Neutrophil (primary cell): ENCODE data around the gene SIX6.

Experiments
- H3K27ac ChIP-seq: fragments of 200-600 bp; sonication (generic); 2 replicates; pipeline ENCODE4 v1.5.1; 2016; ENCODE audit warnings: mild to moderate bottlenecking, moderate library complexity
- H3K27me3 ChIP-seq: fragments of 200-600 bp; sonication (generic); 2 replicates; pipeline ENCODE4 v1.6.0; 2016; ENCODE audit warnings: mild to moderate bottlenecking
- H3K36me3 ChIP-seq: fragments of 200-600 bp; sonication (generic); 2 replicates; pipeline ENCODE4 v1.5.1; 2017
- H3K4me1 ChIP-seq, 2 experiments: fragments of 200-600 bp in 1 of 2; sonication (generic) in 1 of 2; 1 replicate in 1 of 2; 2 replicates in 1 of 2; pipeline versions ENCODE4 v1.5.1 to v1.6.1; 2013 to 2016; ENCODE audit warnings: low read depth in 1 of 2, low read length in 1 of 2, mild to moderate bottlenecking in 1 of 2, moderate library complexity in 1 of 2; ENCODE audit not compliant: control insufficient read depth in 1 of 2, insufficient read depth in 1 of 2
- H3K4me3 ChIP-seq, 2 experiments: fragments of 200-600 bp in 1 of 2; sonication (generic) in 1 of 2; 1 replicate in 1 of 2; 2 replicates in 1 of 2; pipeline ENCODE4 v1.5.1; 2013 to 2016; ENCODE audit warnings: low read depth in 1 of 2, low read length in 1 of 2, mild to moderate bottlenecking in 1 of 2, moderate library complexity in 1 of 2
- H3K9me3 ChIP-seq: fragments of 200-600 bp; sonication (generic); 2 replicates; pipeline ENCODE4 v1.5.1; 2016
- TF ChIP-seq, protein P1 (sequence below): fragments of 200-600 bp; sonication (generic); IDR thresholded peaks from 2 replicates; pipeline ENCODE4 v1.5.1; 2016; ENCODE audit warnings: antibody characterized with exemption

Gene SIX6

DNA sequence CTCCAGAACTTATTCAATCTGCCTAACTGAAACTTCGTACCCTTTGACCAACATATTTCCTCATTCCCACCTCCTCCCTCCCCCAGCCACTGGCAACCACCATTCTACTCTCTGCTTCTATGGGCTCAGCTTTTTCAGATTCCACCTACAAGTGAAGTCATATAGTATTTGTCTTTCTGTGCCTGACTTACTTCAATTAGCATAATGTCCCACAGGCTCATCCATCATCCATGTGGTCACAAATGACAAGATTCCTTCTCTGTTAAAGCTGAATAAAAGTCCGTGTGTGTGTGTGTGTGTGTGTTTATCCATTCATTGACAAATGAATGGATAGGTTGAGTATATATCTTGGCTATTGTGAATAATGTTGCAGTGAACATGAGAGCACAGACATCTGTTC is 21.7 kb upstream of the SIX6 start:
- no peaks in the 10 kb centered on the region for H3K9me3 ChIP-seq
- H3K27ac ChIP-seq, result no peak overlapping the region
- TF ChIP-seq, protein P1, sequence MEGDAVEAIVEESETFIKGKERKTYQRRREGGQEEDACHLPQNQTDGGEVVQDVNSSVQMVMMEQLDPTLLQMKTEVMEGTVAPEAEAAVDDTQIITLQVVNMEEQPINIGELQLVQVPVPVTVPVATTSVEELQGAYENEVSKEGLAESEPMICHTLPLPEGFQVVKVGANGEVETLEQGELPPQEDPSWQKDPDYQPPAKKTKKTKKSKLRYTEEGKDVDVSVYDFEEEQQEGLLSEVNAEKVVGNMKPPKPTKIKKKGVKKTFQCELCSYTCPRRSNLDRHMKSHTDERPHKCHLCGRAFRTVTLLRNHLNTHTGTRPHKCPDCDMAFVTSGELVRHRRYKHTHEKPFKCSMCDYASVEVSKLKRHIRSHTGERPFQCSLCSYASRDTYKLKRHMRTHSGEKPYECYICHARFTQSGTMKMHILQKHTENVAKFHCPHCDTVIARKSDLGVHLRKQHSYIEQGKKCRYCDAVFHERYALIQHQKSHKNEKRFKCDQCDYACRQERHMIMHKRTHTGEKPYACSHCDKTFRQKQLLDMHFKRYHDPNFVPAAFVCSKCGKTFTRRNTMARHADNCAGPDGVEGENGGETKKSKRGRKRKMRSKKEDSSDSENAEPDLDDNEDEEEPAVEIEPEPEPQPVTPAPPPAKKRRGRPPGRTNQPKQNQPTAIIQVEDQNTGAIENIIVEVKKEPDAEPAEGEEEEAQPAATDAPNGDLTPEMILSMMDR, result no peak
- H3K36me3 ChIP-seq, result no peaks in the 10 kb centered on the region
- no peak overlapping the region for H3K4me3 ChIP-seq
- H3K4me1 ChIP-seq, result no peaks in the 10 kb centered on the region
- peaks cover 87% of the 10 kb centered on the region for H3K27me3 ChIP-seq

DNA sequence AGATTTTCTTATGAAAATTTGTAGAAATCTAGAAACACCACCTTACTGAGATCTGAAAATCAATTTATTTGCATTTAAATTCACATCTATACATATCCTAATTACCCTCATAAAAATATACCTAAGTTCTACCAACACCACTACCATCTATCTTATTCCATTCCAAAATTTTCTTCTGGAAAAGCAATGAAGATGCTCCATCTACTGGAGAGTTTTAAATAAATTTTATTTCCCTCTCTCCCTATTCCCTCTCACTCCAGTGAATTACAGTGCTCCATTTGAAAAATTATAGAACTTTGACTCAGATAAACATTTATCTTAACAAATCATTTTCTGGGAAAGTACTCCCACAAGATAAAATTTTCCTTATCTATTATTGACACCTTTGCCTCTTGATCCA is 20.8 kb upstream of the SIX6 start:
- Histone ChIP-seq H3K4me3 (no peak overlapping the region), H3K27ac (no peak overlapping the region), H3K27me3 (peaks cover 77% of the 10 kb centered on the region)

DNA sequence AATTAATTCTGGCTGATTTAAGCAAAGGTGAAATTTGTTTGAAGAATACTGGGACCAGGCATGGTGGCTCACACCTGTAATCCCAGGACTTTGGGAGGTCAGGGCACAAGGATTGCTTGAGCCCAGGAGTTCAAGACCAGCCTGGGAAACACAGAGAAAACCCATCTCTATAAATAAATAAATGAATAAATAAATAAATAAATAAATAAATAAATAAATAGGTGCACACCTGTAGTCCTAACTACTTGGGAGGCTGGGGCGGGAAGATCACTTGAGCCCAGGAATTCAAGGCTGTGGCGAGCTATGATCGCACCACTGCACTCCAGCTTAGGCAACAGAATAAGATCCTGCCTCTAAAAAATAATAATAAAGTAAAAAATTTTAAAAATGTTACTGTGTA is 18.7 kb upstream of the SIX6 start:
- Histone ChIP-seq H3K27ac (no peak overlapping the region), H3K27me3 (peaks cover 67% of the 10 kb centered on the region), H3K9me3 (no peaks in the 10 kb centered on the region), H3K4me1 (no peaks in the 10 kb centered on the region), H3K4me3 (no peak overlapping the region), H3K36me3 (no peaks in the 10 kb centered on the region)
- TF ChIP-seq, protein P1, result no peak

More for the DNA sequence above, 20.8 kb upstream of the SIX6 start:
- H3K4me1 ChIP-seq, result no peaks in the 10 kb centered on the region
- TF ChIP-seq, protein P1, result no peak
- no peaks in the 10 kb centered on the region for H3K36me3 ChIP-seq
- H3K9me3 ChIP-seq, result no peaks in the 10 kb centered on the region

DNA sequence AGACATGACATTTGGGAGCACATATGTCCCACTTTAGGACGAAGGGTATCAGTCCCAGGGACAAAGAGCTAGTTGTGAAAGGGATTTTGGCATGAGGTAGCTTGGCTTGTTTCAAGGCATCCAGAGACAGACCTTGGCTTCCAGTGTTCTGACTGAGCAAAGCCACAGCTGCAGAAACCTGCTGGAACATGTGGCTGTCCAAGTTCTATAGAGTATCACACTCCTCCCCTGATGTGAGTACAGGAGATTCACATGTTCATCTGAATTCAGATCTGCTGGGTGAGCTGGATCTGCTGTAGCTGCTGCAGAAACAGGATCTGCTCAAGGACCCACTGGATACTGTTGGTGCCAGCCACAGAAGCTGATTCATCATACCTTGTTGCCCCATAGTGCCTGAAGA is 13.0 kb upstream of the SIX6 start:
- peaks cover 59% of the 10 kb centered on the region for H3K27me3 ChIP-seq
- no peaks in the 10 kb centered on the region for H3K9me3 ChIP-seq
- no peak overlapping the region for H3K4me3 ChIP-seq
- TF ChIP-seq, protein P1, result no peak
- no peak overlapping the region for H3K27ac ChIP-seq
- H3K4me1 ChIP-seq, result no peaks in the 10 kb centered on the region
- H3K36me3 ChIP-seq, result no peaks in the 10 kb centered on the region

DNA sequence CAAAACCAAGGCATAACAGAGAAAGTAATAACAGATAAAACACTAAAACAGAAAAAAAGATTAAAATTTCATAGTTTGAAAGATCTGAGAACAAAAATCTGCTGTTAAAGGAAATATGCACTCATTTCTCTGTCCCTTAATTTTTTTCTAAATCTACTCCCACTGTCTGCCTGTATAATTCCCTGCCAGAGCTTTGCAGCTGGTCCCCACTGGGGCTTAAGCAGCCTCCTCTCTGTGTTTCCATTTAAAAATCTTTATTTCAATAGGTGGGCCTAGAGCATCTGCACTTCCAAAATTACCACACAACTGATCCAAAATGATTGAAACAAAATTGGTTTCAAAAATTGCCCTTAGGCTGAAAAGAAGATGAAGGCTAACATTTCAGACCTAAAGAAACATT is 6.4 kb upstream of the SIX6 start:
- no peaks in the 10 kb centered on the region for H3K9me3 ChIP-seq
- no peak overlapping the region for H3K4me3 ChIP-seq
- H3K36me3 ChIP-seq, result no peaks in the 10 kb centered on the region
- TF ChIP-seq, protein P1, result no peak
- H3K4me1 ChIP-seq, result no peaks in the 10 kb centered on the region
- peaks cover 95% of the 10 kb centered on the region for H3K27me3 ChIP-seq
- H3K27ac ChIP-seq, result no peak overlapping the region

DNA sequence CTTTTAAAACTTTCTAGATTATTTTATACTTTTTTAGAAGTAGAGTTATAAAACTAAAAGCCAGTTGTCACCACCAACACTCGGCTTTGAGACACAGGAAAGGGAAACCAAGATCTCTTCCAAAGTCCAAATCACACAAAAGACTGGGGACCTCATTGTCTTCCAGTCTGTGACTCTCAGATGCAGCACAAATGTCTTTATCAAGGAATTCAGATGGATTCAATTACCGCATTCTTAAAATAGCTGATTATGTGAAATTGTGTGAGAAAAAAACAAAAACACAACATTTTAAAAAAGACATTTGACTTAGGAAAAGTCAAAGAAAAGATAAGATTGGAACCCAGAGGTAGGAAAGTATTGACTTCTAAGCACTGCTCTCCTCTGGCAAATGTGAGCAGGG is 3.5 kb upstream of the SIX6 start:
- TF ChIP-seq, protein P1, result no peak

More for the DNA sequence above, 3.5 kb upstream of the SIX6 start:
- no peaks in the 10 kb centered on the region for H3K9me3 ChIP-seq
- H3K27ac ChIP-seq, result no peak overlapping the region
- no peaks in the 10 kb centered on the region for H3K4me1 ChIP-seq
- no peak overlapping the region for H3K4me3 ChIP-seq
- no peaks in the 10 kb centered on the region for H3K36me3 ChIP-seq
- H3K27me3 ChIP-seq, result peaks cover 99% of the 10 kb centered on the region
